ENCODE measurements around the gene PDZD8. TPM values are rescaled to one million over a fixed set of nuclear protein-coding genes. Genes with fewer than 3 reads are reported as not detected.

Gene PDZD8
- total and polyA plus RNA-seq, 8 donors = 3.5 to 60.5 (median 15.4) TPM

- Histone ChIP-seq H3K4me3 (no peak overlapping the region), H3K9me3 (no peaks in the 10 kb centered on the region), H3K27me3 (no peaks in the 10 kb centered on the region), H3K27ac (peak overlapping the region; percentile 24 to 90 (median 56)), H3K4me1 (peaks cover 53 to 99% (median 76%) of the 10 kb centered on the region in 4 donors), H3K36me3 (no peaks in the 10 kb centered on the region)
- intact Hi-C loops (cut with DNase I; ENCODE audit: low total_unique reads) = no loop called here
- 49 to 60% (median 52%) methylated on average over 6 of the region's 6 CpGs for WGBS, 5 donors
- TF ChIP-seq CTCF (IDR thresholded peaks at IDR 0.05) (no peak), POLR2A (IDR thresholded peaks at IDR 0.05) (no peak), POLR2AphosphoS5 (IDR thresholded peaks at IDR 0.05) (no peak), EP300 (IDR thresholded peaks at IDR 0.05) (no peak)
- peak in 1 of 2 donors; percentile 46 for DNase-seq
Observed at GRCh38 chr10:117364110-117364960, 10.9 kb downstream of the PDZD8 start.

DNA sequence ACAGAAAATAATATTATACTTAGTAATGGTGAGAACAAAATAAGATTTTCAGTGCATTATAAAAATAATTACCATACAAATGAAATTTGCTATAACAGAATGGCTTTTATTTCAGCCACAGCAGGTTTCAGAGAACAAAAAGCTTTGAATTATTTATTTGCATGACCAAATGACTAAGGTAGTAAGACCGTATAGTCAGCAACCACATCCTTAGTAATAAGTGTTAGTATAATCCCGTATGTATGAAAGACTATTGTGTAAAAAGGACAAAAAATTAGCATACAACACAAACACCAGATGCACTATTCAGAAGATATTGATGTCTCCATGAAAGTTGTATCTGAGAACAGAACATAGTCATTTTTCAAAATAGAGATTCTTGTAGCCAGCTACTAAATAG is 12.2 kb downstream of the PDZD8 start:
- intact Hi-C loops (cut with DNase I; ENCODE audit: low total_unique reads) = no loop called here
- Histone ChIP-seq H3K27ac (peak overlapping the region in 2 of 5 donors; percentile 26 to 90), H3K4me1 (peaks cover 52 to 96% (median 70%) of the 10 kb centered on the region in 4 donors), H3K27me3 (no peaks in the 10 kb centered on the region), H3K9me3 (no peaks in the 10 kb centered on the region), H3K4me3 (no peak overlapping the region), H3K36me3 (no peaks in the 10 kb centered on the region)
- DNase-seq = no peak
- TF ChIP-seq CTCF (IDR thresholded peaks at IDR 0.05) (no peak), EP300 (IDR thresholded peaks at IDR 0.05) (no peak), POLR2AphosphoS5 (IDR thresholded peaks at IDR 0.05) (no peak), POLR2A (IDR thresholded peaks at IDR 0.05) (no peak)
- WGBS, 5 donors = 33 to 43% (median 38%) methylated on average over 2 of the region's 2 CpGs

DNA sequence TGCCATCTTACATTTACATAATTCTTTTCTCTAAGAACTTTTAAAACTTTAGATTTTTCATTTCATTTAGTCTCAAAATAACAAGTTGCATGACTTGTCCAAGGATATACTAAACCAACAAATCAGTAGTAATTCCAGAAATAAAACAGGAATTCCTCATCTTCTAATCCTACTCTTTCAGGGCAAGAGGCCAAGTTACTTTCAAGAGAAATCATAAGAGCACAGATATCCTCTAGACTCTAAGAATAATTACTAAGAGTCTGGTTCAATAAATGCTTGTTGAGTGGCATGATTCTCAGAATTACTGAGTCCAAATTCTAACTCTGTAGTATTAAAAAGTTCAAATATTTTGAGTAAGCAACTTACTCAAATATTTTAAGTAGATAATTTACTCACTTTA is 12.9 kb downstream of the PDZD8 start:
- Histone ChIP-seq H3K4me3 (no peak overlapping the region), H3K4me1 (peaks cover 47 to 89% (median 63%) of the 10 kb centered on the region in 4 donors), H3K27ac (peak overlapping the region in 1 of 5 donors; percentile 90)

DNA sequence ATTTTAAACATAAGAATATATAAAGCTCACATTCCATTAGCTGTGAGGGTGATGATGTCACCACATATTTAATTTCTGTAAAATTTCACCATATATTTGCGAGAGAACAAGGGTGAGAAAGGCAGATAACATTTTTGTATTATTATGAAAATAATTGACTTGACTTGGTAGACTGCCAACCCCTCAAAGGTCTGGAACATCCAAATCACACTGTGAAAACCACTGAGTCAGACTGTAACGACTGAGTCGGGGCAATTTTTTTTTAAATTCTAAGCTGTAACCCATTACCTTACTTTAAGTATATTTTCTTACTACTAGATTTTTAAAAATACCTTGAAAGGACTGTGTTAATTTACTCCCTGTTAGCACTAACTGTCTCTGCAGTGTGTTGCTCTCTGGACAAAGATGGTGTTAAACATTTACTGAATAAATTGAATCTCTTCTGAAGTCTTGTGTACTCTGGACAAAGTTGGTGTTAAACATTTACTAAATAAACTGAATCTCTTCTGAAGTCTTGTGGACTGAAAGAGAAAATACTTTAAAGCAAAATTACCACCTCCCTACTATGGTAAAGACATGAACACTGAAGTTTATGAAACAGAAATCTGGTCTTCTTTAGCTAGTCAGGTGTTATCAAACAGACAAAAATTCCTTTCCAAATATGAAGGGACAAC is 14.1 kb downstream of the PDZD8 start:
- no peaks in the 10 kb centered on the region for H3K27me3 ChIP-seq
- DNase-seq = peak in 1 of 2 donors; percentile 24
- peak overlapping the region in 3 of 5 donors; percentile 41 to 90 (median 47) for H3K27ac ChIP-seq
- no peaks in the 10 kb centered on the region for H3K36me3 ChIP-seq
- WGBS, 5 donors = 8 to 32% (median 22%) methylated on average over 3 of the region's 3 CpGs
- peaks cover 38 to 84% (median 51%) of the 10 kb centered on the region in 4 donors for H3K4me1 ChIP-seq
- no peak overlapping the region for H3K4me3 ChIP-seq
- H3K9me3 ChIP-seq = no peaks in the 10 kb centered on the region
- TF ChIP-seq POLR2AphosphoS5 (IDR thresholded peaks at IDR 0.05) = no peak
- no peak for TF ChIP-seq POLR2A (IDR thresholded peaks at IDR 0.05)
- TF ChIP-seq EP300 (IDR thresholded peaks at IDR 0.05) = no peak
- no peak for TF ChIP-seq CTCF (IDR thresholded peaks at IDR 0.05)
- intact Hi-C loops (cut with DNase I; ENCODE audit: low total_unique reads) = no loop called here

More for the DNA sequence above, 12.9 kb downstream of the PDZD8 start:
- no peak for TF ChIP-seq POLR2AphosphoS5 (IDR thresholded peaks at IDR 0.05)
- intact Hi-C loops (cut with DNase I; ENCODE audit: low total_unique reads) = no loop called here
- Histone ChIP-seq H3K9me3 (no peaks in the 10 kb centered on the region), H3K36me3 (no peaks in the 10 kb centered on the region), H3K27me3 (no peaks in the 10 kb centered on the region)
- DNase-seq = no peak
